DMS114 treated with DMSO at 0.1 percent for 48 hours (cell line): ENCODE data around the gene CDK5RAP2.
"Not testable (repeated sequence)": the region's sequence is repeated elsewhere in the genome, so short reads cannot be mapped to it uniquely, and the experiment has no call there.

Experiments used
- DNase-seq: peaks from one replicate; lab custom pipeline; 2025; ENCODE audit not compliant: unreplicated experiment; lab: John Stamatoyannopoulos, UW

Gene CDK5RAP2

DNA sequence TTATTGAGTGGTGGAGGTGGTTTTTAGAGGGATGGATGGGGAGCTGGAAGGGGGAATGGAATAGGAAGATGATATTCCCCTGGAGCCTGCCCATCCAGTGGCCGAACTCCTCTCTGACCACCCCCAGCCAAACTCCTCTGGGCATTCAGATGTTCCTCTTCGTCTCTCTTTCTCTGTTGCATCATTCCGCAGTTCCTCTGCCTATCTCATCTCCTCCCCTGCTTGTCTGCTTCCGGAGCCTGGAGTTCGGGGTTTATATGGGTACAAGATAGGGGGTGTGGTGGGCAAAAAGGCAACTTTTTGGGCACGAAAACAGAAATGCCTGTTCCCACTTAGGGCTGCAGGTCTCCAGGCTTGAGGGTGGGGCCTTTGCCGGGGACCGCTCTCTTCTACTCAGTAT, 12.2 kb upstream of the CDK5RAP2 start:
- DNase-seq: no peak

DNA sequence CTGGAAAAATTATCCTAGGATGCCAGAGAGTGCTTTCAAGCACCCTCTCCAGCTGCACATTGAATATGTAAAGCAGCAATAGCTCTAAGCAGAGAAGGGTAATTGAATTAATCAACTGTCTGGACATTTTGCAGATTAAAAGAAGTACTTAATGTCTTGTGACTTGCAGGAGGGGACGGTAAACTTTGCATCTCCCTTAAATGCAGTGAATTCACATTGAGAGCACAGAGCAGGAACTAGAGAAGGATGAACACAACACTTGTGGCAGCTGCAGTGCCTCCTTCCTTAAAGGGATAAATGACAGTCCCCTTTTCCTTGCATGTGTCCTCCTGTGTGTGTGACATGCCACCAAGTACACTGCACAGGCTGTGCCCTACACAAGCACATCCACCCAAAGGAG, 7.4 kb upstream of the CDK5RAP2 start:
- no peak for DNase-seq

DNA sequence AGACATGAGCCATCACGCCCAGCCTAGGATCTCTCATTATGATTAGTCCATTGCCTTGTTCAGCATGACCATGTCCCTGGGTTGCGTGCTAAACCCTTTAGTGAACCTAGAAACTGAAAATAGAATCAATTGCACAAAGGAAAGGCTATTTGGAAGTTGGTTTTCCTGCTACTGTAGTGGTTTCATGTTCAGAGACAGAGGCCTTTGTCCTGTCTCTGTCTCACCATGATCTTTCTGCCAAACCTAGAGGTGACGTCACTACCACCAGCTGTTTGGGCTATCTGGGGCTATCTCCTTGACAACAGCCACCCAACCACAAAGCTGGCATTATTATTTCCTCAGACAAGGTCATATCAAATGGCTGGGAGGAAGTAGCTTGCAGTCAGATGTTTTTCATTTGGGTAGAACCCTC, 4.0 kb upstream of the CDK5RAP2 start:
- DNase-seq: no peak

DNA sequence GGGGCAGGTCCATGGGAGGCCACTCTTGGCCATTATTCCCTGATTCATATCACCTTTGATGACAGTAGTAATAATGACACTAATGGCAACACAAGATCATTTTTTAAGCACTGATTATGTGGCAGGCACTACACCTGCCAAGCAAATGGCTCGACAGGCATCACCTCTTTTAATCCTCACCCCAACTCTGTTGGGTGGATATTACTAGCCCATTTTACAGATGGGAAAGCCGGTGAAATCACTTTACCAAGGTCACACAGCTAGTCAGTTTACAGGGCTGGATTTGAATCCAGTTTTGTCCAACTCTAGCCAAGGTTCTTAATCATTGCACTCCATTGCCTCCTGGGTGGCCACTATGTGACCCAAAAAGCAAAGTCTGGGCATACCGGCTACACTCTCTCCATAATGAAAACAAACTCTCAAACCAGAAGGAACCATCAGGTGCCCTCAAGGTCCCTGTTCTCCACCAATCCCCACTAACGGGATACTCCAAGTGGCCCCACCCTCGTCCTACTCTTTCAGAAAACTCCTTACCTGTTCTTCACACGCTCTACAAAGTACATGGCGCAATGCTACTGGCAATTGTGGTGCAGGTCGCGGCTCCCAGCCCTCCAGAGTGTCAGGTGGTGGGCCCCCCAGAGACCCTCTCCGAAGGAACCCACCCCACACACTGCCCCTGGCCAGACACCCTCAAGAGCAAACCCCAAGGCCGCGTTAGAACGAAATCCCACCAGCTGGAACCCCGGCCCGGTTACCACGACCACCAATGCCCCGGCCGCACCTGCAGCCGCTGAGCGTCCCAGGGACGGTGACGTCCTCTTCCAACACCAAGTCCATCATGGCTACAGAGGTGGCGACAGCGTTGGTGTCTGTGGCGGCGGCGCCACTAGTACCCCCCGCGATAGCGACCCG, 572 bp downstream of the CDK5RAP2 start:
- no peak for DNase-seq

DNA sequence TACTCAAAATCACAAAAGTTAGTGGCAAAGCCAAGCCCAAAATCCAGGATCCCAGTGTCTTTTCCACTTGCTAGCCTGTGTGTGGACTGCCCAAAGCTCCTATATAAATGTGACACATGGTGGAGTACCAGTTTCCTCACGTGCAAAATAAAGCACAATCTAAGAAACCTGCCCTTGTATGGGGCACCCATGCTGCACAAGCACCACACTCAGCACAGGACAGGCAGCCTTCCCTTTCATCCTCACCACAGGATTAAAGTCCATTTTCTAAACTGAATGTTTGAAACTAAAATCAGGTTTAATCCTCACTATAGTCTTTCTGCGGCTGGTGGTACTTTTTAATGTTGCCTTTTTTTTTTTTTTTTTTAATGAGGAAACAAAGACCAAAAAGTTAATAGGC, 5.5 kb downstream of the CDK5RAP2 start:
- DNase-seq: no peak

DNA sequence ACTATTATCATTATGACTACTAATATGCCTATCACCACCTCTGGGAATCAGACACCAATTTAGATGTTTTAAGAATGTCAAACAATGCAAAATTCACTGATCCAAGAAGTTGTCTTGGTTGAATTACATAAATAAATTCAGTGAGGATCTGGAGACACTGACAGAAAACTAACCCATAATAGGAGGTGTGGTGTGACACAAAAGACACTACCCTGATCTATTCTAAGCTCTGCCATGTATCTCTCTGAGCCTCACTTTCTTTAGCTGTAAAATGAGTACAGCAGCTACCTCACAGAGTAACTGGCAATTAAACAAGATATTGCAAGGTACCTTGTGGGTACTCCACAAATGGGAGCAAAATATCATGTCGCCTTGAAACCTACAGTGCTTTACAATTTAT, 7.5 kb downstream of the CDK5RAP2 start:
- DNase-seq: no peak

DNA sequence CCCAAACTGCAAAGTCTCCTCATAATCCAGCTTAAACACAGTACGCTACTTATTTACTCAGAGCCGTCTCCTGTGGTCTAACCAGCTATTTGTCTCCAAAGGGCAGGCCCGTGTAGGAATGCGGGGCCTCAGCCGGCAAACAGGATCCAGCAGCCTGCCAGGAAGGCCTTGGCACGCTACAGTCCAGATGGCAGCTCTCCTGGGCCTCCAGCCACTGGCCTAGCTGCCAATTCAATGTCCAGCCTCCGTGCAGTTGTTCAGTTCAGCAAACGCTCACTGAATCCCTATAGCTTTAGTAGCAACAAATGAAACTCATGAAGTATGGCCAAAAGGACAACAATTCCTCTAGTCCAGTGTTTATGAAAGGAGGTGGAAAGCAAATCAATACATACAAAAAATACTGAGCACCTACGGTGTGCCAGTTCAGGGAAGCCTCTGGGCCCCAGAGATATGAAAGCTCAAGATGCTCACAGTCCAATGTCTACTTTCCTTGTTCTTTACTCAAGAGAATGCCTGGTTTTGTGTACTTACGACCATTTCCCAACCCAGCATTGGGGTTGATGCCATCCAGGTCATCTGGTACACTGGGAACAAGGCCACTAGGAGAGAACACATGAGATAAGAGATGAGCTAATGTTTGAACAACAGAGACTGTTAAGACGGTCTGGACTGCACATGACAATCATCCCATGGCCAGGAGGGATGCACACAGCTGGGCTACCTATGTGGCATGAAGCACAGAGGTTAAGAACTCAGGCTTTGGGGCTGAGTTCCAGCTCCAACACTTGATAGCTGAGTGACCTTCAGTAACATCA, 8.3 kb downstream of the CDK5RAP2 start:
- no peak for DNase-seq

DNA sequence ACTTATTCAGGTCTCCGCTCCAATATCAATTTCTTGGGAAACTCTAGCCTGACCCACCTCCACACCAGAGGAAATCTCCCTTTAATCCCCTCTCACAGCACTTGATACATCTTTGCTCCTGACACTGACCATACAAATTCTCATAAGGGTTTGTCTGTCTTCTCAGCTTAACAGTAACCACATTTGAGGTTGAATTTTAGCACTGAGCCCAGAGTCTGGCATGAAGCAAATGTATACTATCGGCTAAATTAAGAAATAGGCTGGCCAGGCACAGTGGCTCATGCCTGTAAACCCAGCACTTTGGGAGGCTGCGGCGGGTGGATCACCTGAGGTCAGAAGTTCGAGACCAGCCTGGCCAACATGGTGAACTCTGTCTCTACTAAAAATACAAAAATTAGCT, 9.7 kb downstream of the CDK5RAP2 start:
- no peak for DNase-seq

DNA sequence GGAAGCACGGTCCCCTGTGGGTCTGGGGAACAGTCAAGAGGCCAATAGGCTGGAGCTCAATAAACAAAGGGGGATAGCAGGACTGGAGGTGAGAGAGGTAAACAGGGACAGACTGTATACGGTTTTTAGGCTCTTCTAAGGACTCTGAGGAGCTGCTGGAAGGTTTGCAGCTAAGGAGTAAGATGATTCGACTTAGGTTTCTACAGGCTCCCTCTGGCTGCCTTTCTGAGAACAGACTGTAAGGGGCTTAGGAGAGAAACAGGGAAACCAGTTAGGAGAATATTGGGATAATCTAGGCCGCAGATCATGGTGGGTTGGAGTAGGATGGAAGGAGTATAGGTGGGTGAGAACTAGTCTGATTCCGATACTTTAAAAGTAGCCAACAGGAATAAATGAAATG, 10.4 kb downstream of the CDK5RAP2 start:
- DNase-seq: no peak

DNA sequence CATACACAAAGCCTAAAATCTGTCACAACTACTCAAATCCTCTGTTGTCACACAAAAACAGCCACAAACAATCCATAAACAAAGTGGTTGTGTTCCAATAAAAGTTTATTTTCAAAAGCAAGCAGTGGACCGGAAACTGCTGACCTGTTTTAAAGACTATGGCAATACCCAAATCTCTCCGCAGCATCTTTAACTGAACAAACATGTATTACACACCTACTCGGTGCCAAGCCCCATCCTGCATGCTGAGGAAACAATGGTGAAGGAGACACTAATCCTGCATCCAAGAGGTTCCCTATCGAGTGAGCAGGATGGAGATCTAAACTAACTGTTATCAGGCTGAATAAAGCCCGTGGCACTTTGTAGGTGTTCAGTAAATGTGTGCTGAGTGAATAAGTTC, 11.2 kb downstream of the CDK5RAP2 start:
- DNase-seq: no peak

DNA sequence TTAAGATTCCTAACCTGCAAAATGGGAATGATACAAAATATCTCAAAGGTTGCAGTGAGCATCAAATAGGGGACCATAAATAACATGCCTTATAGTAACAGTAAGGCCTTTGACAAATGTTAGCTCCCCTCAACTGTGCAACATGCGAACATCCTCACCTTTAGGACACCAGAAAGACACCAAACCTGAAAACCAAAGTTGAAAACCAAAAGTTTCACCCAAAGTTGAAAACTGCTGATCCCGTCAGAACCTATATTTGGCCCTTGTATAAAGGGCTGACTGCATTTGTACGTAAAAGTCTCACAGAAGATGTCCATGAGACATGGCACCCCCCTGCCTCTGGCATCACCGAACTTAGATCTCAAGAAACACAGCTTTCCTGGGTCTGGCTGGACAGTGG, 12.1 kb downstream of the CDK5RAP2 start:
- DNase-seq: no peak

DNA sequence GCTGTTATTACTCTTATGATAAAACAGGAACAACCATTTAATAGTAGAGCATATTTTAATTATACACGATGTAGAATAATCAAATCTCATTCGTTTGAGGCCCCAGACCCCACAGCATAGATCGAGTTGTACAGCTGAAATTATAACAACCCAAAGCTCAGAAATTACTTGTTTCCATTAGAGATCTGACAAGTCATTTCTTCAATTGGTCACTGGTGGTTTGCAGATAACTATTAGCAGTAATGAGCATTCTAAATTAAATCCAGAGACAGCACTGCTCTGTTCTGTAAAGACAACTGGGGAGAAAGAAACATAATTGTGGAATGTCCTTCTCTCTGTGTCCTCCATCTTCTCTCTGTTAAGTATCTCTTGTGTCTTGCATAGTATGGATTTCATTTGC, 12.9 kb downstream of the CDK5RAP2 start:
- DNase-seq: no peak

DNA sequence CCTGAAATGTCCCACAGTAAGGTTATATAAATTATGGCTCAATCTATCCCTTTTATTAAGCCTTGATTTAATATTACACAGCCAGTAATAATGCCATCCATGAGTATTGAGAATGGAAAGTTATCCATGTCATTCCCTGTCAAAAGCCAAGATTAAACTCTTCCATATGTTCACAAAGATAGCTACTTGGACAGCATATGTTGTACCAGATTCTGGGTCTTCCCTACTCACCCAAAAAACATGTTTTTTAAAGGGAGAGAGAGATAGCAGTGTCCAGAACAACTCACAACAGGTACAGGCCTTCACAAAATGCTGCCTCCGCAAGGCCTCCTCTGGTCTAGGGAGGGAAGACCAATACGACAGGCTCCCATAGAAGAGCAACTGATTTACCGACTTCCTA, 15.4 kb downstream of the CDK5RAP2 start:
- DNase-seq: no peak

DNA sequence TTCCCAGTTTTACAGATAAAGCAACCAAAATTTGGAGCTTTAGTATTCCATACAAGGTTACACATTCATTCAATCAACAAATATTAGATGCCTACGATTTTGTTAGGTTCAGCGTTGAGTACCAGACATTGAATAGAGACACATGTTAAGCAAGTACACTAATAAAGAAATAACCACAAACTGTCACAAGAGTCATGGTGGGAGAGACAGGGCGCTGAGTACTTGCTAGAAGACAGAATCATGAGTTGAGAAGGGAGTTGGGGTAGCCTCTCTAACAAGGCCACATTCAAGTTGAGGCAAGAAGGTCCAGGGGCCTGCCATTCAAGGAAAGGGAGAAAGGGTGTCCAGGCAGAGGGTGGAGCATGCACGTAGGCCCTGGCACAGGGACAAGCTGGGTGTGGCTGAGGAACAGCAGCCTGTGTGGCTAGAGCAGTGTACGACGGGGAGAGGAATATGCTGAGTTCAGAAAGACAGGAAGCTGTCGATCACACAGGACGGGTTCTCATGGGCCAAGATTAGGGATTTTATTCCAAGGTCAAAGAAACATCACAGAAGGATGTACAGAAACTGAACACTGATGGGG, 17.0 kb downstream of the CDK5RAP2 start:
- no peak for DNase-seq

DNA sequence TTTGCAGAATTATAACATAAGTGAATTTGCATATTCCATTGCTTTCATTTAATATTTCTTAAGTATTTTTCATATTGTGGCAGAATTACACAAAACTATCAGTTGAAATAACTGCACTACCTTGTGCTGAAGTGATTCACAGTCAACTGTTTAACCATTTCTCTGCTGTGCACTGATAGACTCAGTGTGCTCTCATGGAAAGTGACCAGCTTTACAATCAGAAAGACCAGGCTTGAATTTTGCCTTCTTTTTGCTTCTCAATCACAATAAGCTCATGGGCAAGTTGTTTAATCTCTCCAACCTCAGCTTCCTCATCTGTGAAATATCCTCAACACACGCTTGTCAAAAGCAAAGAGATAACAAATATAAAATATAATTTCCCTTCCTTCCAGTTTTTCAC, 18.3 kb downstream of the CDK5RAP2 start:
- DNase-seq: no peak

DNA sequence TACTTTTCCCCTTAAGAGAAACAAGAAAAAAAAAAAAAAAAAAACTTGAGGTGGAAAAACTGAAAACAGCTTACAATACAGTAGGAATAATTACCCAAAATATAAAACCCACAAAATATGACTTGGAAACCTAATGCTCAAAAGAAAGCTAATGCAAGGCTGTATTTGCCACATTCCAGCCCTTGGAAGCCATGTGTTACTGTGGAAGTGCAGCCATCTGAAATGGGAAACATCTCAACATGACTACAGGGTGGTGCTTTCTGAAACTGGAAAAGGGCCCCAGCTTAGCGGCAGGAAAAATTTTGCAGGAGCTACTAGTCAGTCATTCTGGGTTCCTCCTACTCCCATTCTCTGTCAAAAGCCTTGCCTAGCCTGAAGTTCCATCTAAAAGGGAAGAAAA, 20.4 kb downstream of the CDK5RAP2 start:
- no peak for DNase-seq

DNA sequence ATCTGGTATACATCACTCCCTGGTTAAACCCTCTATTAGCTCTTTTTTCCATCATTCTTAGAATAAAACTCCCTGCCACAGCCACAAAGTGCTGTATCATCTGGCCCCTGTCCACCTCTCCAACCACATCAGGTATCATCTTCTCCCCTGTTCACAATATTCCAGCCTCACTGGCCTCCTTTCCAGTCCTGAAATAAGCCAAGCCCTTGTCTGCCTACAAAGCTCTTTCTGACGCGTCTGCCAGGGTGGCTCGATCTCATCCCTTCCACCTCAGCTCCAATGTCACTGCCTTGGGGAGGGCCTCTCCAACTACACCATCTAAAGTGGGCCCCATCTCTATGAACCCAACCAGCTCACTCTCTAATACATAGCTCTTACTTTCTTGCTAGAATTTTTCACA, 21.5 kb downstream of the CDK5RAP2 start:
- DNase-seq: no peak

DNA sequence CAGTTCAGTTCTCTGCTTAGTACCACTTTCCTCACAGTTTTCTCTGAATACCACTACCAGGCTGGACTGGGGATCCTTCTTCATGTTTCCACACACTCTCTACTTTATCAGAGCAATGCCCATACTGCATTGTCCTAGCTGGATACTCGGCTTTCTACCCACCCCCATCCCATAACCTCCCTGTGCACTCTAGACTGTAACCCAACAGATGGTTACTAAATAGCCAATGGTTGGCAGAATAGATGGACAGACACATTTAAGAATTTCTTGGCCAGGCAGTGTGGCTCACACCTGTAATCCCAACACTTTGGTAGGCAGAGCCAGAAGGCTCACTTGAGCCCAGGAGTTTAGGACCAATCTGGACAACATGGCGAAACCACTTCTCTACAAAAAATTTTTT, 22.8 kb downstream of the CDK5RAP2 start:
- DNase-seq: no peak

DNA sequence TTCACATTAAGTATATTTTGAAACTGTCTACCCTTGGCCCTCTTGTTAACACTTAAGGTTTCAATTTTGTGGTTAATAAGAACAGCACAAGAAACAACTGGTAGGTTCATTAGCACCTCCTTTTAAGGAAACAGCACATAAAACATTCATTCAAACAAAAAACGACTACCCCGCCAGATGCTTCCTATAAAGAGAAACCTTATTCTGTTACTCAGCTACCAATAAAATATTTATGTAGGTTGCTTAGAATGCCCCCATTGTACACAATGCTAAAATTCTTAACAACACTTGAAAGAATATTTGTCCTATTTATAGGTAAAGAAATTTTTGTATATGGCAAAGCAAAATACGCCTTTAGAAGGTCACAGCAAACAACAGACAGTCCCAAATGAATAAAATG, 23.2 kb downstream of the CDK5RAP2 start:
- DNase-seq: no peak

DNA sequence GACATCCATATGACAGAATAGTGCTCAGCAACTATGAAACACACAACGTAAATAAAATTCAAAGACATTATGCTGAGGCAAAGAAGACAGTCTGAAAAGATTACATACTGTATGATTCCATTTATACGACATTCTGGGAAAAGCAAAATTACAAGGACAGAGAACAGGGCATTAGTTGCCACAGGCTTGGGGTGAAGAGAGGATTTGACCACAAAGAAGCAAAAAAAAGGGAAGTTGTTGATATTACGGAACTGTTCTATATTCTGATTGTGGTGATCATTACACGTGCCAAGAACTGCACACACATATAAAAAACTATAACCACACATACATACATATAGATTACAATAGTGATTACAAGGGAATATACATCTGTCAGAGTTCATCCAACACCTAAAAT, 24.1 kb downstream of the CDK5RAP2 start:
- DNase-seq: no peak

DNA sequence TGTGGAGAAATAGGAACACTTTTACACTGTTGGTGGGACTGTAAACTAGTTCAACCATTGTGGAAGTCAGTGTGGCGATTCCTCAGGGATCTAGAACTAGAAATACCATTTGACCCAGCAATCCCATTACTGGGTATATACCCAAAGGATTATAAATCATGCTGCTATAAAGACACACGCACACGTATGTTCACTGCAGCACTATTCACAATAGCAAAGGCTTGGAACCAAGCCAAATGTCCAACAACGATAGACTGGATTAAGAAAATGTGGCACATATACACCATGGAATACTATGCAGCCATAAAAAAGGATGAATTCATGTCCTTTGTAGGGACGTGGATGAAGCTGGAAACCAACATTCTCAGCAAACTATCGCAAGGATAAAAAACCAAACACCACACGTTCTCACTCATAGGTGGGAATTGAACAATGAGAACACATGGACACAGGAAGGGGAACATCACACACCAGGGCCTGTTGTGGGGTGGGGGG, 27.7 kb downstream of the CDK5RAP2 start:
- not testable (repeated sequence) for DNase-seq
